KOPT-K1 (cell line): ENCODE data around the gene TUBGCP6.

ENCODE experiments used
- H3K27ac ChIP-seq: fragments of 200-600 bp; sonication (generic); 2 replicates; pipeline ENCODE4 v1.5.1; 2016; ENCODE audit warnings: antibody characterized with exemption, mild to moderate bottlenecking, low read depth, low read length; ENCODE audit not compliant: poor library complexity, severe bottlenecking
- H3K36me3 ChIP-seq: fragments of 200-600 bp; sonication (generic); 2 replicates; pipeline ENCODE4 v1.5.1; 2017; ENCODE audit warnings: antibody characterized with exemption, mild to moderate bottlenecking, low read length, moderate library complexity; ENCODE audit not compliant: insufficient read depth
- H3K9me3 ChIP-seq: fragments of 200-600 bp; sonication (generic); 2 replicates; pipeline ENCODE4 v1.5.1; 2017; ENCODE audit warnings: antibody characterized with exemption, low read length, mild to moderate bottlenecking; ENCODE audit not compliant: insufficient read depth, poor library complexity, severe bottlenecking

TUBGCP6 gene

DNA sequence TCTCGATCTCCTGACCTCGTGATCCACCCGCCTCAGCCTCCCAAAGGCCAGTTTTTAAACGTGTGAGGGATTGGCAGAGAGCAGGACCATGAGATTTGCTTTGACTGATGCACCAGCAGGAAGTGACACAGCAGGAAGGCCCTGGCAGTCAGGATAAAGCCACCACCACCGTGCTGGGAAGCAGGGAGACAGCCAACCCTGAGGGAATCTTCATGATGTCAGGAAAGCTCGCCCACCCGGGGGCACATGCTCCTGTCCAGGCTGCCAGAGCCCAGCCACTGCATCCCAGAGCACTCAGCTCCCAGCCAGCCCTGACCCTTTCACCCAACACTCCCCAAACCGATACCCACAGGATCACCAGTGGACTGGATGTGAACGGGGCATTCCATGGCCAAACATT, 6.1 kb downstream of the TUBGCP6 start:
- Histone ChIP-seq H3K9me3 (no peaks in the 10 kb centered on the region), H3K27ac (no peak overlapping the region), H3K36me3 (peaks cover 37% of the 10 kb centered on the region)

DNA sequence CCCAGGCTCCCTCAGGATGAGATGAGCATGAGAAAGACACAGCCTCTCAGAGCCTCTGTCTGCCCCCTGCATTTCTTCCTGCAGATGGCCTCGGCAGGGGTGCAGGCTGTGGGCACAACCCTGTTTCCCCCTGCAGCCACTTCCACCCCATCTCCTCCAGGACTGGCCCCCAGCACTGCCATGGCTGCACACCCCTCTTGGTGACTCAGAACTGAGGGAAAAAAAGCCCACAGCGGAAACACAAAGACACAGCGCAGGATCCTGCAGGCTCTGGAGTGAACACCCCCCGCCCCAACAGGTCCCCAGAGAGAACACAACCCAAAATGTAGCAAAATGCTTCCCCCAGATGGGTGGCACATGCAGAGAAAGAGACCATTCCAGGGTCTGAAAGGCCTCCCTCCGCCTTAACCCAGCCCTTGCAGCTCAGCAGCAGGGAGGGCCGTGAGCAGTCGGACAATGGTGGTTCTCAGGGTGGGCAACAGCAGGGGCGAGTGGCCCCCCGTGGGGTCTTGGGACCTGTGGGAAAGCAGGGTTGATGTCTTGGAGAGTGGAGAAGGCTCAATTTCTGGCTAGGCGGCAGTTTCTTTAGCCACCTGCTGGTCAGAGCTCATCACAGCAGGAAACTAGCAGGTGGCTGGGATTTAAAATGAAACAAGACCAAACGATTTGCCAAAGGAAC, 8.0 kb downstream of the TUBGCP6 start:
- Histone ChIP-seq H3K27ac (no peak overlapping the region), H3K36me3 (peaks cover 46% of the 10 kb centered on the region), H3K9me3 (no peaks in the 10 kb centered on the region)

DNA sequence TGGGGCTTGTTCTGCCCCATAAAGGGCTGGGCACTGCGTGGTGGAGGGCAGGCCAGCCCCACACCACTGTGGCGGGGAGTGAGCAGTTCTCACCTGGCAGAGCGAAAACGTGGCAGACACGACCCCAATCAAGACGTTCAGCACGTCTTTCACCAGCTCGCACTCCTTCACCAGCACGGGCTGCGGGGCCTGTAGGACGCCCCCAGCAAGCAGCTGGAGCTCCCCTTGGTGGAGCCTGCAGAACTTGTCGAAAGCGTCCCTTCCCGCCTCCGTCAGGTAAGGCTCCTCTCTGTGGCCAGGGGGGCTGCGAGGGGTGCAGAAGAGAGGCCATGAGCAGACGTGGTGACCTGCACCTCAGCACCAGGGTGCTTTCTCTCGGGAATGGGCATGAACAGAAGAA, 11.6 kb downstream of the TUBGCP6 start:
- Histone ChIP-seq H3K36me3 (peaks cover 42% of the 10 kb centered on the region; the same call in 1 of the 2 replicates), H3K27ac (no peak overlapping the region), H3K9me3 (no peaks in the 10 kb centered on the region)

DNA sequence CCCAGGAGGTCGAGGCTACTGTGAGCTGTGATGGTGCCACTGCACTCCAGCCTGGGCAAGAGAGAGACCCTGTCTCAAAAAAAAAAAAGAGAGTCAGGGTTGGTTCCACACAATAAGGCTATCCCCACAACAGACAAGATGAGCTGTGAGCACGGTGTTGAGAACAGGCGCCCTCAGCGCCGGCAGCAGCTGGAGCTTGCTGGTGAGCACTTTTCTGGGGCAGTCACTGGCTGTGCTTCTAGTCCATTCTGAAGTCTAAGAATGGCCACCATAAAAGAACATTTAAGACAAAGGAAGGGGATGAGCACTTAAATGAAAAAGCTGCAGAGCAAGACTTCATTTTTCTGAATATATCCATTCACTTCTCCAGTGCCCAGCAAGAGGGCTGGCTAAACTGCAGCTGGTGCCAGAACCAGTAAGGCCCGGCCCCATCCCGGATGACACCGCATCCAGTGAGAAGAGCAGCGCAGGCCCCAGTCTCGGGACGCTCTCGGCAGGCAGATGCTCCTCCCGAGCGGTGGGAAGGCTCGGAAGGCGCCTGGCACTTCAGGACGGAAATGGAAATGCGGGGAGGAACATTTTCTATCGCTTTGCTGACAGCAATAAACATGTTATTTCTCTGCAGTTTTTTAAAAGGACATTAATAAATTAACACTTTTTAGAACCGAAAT, 12.2 kb downstream of the TUBGCP6 start:
- peaks cover 42% of the 10 kb centered on the region; the same call in 1 of the 2 replicates for H3K36me3 ChIP-seq
- no peak overlapping the region for H3K27ac ChIP-seq
- H3K9me3 ChIP-seq, result no peaks in the 10 kb centered on the region

DNA sequence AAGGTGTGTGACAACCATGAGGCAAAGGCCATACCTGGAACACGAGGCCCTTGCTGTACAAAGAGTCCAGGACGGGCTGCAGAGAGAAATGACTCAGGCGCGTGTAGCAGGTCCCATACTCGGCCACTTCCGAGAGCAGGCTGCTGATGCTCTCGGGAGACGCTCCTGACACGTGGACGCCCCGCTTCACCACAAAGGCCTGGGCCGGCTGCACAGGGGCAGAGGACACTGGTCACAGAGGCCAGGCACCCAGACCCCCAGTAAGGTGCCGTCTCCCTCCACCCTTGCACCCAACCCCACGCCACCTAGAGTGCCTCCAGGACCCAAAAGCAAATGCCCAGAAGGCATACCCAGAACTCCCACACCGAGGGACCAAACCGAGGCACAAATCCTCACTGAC, 15.5 kb downstream of the TUBGCP6 start:
- H3K9me3 ChIP-seq, result no peaks in the 10 kb centered on the region
- no peak overlapping the region for H3K27ac ChIP-seq
- peaks cover 56% of the 10 kb centered on the region for H3K36me3 ChIP-seq

DNA sequence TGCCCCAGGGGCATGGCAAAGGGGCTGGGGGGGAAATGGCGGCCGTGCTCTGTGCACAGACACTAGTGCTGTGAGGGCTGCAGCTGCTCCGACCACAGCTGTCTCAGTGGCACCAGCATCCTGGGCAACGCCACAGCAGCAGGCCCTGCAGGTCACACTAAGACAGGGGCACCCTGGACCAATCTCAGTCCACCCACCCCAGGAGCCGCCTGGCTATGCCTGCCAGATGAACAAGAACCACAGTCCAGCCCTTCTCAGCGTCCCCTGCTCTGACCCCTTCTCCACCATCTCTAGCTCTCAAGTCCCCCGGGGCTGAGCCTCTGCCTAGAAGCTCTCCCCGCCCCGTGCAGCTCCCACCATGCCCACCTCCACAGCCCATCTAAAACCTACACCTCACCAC, 16.5 kb downstream of the TUBGCP6 start:
- Histone ChIP-seq H3K27ac (no peak overlapping the region), H3K9me3 (no peaks in the 10 kb centered on the region), H3K36me3 (peaks cover 65% of the 10 kb centered on the region)

DNA sequence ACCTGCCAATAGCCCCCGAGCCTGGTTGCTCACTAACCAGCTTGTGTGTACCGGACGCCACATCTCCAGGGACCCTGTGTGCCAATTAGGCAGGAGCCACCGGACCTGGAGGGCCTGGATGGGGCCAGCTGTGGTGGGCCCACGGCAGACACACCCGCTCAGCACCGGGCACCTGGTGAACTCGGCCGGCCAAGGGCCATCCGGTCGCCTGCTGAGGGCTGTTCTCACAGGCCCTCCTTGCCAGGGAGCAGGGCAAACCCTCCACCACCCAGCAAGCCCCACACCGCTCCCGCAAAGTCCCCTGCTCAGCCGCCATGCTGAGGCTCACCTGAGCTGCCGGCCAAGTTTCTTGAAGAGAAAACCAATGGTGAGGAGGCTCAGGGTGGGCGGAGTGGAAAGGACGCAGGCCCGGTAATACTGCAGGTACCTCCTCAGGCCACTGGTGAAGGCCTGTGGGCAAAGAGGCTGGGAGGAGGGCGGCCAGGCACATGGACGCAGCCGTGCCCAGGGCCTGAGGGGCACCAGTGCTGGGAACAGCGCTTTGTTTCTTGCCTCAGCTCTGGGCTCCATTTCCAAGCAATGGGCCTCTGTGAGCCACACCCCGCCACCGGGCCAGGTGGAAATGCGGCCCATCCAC, 17.1 kb downstream of the TUBGCP6 start:
- no peak overlapping the region for H3K27ac ChIP-seq

DNA sequence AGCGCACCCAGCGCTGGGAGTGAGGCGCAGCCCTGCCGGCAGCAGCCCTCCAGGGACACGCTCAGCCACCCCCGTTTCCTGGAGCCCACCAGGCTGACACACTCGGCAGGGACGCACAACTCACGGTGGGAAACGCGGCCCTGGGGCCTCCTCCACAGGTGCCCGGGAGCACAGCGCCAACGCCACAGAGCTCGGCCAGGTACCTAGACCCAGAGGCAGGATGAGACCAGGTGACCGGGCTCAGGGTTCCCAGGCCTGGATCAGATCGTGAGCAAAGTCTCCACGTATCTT, 18.0 kb downstream of the TUBGCP6 start:
- Histone ChIP-seq H3K36me3 (peaks cover 71% of the 10 kb centered on the region), H3K9me3 (no peaks in the 10 kb centered on the region), H3K27ac (no peak overlapping the region)

More for the DNA sequence above, 17.1 kb downstream of the TUBGCP6 start:
- H3K36me3 ChIP-seq, result peaks cover 67% of the 10 kb centered on the region
- H3K9me3 ChIP-seq, result no peaks in the 10 kb centered on the region

DNA sequence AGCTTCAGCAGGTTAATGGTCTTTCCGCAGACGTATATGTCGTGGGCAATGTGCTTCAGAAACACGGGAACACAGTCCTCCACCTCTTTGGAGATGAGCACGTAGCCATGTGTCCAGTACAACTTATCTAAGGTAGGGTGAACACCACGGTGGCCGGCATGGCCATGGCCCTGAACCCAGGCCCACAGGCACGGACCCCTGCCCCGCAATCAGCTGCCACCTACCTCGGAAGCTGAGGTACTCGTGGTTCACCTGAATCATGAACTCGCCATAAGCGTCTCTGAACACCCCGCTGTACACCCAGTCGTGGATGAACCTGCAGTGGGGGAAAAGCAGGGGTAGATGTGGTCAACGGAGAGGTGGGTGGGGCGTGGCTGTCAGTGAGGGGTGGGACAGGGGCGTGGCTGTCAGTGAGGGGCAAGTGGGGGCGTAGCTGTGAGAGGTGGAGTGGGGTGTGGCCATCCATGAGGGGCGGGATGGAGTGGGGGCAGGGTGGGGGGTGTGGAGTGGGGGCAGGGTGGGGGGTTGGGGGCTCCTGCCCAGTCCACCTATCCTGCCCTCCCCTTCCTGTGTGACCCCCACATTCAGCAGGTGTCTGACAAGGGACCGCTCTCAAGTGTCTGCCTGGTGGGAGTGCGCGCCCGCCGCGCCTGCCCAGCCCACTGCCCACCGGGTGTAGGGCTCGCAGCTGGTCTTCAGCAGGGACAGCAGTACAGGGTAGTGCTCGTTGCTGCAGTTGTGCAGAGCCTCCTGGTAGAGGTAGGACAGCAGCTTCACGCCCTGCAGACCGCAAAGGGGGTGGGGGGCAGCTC, 18.6 kb downstream of the TUBGCP6 start:
- Histone ChIP-seq H3K27ac (no peak overlapping the region), H3K9me3 (no peaks in the 10 kb centered on the region), H3K36me3 (peaks cover 77% of the 10 kb centered on the region)

DNA sequence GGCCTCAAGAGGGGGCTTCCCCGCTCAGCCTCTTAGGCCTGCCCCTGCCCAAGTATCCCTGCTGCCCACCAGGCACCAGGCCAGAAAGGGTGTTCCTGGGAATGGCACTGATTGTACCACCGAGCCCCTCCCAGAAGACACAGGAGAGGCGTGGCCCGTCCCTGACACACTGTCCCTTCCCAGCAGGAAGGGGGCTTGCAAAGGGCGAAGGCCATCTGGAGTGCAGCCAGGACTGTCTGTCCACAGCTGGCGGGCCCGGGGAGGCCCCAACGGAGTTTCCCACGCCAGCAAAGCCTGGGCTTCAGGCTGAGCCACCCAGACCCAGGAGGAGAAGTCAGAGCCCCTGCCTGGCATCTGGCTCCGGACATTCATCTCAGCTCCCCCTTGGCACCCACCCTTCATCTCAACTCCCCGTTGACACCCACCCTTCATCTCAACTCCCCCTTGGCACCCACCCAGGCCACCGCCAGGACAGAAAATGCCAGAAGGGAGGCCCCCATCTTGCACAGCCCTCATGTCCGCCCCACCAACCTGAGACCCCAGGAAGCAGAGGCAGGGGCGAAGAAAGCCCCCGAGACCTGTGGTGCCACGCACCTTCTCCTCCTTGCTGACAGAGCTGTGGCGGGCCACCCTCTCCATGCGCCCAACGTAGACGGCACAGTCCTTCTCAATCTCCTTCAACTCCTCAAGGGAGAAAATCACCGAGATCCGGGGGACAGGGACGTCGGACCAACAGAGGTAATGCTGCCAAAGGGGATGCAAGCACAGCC, 19.4 kb downstream of the TUBGCP6 start:
- peaks cover 85% of the 10 kb centered on the region for H3K36me3 ChIP-seq
- H3K27ac ChIP-seq, result no peak overlapping the region
- H3K9me3 ChIP-seq, result no peaks in the 10 kb centered on the region

DNA sequence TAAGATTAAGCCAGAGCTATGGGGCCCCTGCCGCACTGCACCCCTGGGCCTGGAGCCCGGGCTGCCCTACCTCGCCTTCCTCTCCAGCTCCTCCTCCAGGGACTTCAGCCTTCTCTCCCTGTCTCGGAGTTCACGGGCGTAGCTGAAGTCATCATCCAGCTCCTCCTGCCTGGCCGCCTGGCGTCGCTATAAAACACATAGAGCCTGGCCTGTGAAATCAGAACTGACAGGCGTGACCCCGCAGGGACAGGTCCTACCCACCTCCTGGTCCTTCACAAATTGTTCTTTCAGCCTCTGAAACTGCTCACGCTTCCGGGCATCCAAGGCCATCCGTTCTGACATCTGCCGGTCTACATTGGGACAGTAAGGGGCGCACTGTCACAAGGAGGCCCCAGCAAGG, 20.8 kb downstream of the TUBGCP6 start:
- no peak overlapping the region for H3K27ac ChIP-seq
- H3K9me3 ChIP-seq, result no peaks in the 10 kb centered on the region
- peaks cover 89% of the 10 kb centered on the region for H3K36me3 ChIP-seq

DNA sequence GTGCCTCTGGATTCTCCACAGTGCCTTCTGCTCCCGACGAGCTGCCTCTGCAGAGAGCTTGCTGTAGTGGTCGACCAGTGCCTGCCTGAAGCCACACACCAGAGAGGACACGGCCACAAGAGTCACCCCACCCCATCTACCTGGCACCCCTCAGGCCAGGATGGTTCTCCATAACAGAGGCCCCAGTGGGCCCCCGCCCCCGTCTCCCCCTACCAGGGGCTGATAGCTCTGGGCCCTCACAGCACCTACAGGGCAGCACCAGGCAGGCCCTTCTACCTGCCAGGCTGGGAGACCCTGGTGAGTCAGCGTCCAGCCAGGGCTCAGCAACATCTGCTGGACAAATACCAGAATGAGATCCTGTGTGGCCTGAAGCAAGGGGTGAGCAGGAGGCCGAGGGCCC, 22.3 kb downstream of the TUBGCP6 start:
- Histone ChIP-seq H3K27ac (no peak overlapping the region), H3K9me3 (no peaks in the 10 kb centered on the region), H3K36me3 (peaks cover 95% of the 10 kb centered on the region)

DNA sequence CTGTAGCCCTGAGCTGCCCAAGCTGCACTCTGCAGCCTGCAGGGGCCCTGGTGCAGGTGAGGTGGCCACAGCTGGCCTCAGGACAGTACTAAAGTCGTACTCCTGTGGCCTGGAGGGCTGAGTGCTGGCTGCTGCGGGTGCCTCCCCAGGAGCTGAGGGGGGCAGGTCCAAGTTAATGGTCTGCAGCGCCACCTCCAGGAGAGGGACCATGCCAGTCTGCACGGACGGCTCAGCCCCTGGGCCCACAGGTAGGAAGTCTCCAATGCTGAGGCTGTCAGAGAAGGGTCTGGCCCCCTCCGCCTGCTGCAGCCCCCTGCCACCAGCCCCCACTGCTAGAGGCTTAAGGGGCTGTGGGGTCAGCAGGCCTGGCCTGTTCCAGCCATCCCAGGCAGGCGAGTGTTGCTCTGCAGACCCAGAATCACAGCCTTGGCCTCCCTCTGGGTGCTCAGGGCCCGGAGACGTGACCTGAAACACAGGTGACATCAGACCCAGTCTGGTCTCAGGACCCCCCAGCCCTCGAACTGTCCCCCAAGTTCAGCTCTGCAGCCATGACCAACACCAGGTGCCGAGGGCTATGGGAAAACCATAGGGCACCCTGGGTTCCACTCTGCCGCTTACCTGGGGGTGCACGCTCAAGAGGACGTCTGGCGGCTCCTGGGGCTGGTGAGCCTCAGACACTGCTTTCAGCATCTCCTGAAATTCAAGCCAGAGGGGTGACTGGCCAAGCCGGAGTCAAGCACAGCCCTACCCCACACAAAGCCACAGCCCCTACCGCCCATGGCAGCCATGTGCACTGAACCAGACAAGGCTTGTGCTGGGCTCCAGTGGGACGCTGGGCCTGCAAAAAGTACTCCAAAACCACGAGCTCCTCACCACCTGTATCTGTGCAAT, 23.2 kb downstream of the TUBGCP6 start:
- Histone ChIP-seq H3K9me3 (no peaks in the 10 kb centered on the region), H3K27ac (no peak overlapping the region), H3K36me3 (peaks cover 95% of the 10 kb centered on the region)
